Endothelial cell of hepatic sinusoid (primary cell): ENCODE data around the gene DECR2.
"Not testable (repeated sequence)": the region's sequence is repeated elsewhere in the genome, so short reads cannot be mapped to it uniquely, and the experiment has no call there.

ENCODE experiments used
- in situ Hi-C: cut with HindIII; loops from 2 replicates; pipeline ENCODE4 v1.10.0; 2017; ENCODE audit warnings: low sequenced_read_pairs

The DECR2 gene

DNA sequence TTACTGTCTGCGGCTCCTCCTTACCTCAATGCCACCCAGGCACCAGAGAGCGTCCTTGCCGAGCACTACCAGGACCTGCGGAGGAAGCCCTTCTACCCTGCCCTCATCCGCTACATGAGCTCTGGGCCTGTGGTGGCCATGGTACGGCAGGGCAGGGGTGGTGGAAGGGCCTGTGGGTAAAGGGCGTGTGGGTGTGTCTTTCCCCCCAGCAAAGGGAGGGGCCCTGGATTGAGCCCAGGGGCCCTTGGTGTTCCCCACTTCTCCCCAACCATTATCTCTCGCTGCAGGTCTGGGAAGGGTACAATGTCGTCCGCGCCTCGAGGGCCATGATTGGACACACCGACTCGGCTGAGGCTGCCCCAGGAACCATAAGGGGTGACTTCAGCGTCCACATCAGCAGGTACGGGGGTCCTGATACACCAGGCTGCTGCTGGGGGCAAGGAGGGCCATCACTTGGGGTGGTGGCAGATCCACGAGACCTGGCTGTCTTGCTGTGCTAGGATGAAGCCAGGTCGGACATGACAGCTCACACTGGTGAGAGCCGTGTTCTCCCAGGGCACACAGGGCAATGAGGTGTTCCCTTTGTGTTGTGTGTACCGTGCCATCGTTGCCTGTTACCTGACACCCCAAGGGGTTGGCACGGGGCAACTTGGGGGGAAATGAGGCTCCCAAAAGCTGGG, 2.2 kb upstream of the DECR2 start:
- in situ Hi-C loops = no loop called here

DNA sequence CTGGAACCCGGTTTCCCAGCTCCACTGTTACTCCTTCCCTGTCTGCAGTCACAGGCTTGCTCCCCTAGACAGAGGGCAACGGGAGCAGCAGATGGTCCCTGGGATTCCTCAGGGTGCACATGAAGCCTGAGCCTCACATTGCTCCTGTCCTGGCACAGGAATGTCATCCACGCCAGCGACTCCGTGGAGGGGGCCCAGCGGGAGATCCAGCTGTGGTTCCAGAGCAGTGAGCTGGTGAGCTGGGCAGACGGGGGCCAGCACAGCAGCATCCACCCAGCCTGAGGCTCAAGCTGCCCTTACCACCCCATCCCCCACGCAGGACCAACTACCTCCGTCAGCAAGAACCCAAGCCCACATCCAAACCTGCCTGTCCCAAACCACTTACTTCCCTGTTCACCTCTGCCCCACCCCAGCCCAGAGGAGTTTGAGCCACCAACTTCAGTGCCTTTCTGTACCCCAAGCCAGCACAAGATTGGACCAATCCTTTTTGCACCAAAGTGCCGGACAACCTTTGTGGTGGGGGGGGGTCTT, 1.6 kb upstream of the DECR2 start:
- in situ Hi-C loops = no loop called here

DNA sequence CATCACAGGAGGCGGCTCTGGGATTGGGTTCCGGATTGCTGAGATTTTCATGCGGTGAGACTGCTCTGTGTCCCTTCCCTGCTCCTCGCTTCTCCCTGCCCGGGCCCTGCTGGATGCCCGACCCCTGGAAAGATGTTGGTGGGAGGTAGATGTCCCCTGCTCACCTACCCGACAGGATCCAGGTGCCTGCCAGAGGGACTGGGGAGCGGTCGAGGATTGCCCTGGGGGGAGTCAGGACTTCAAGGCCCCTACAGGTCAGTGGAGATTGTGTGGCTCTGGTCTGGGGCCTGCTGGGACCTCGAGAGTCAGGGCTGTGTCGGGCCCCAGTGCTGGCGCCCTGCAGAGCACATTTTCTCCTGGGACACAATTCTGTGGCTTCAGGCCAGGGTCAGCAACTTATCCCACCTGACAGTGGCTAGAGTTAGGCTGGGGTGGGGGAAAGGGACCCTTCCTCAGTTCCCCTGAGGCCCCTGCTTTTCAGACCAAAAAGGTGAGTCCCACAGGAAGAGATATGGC, 3.3 kb downstream of the DECR2 start:
- in situ Hi-C loops = no loop called here

DNA sequence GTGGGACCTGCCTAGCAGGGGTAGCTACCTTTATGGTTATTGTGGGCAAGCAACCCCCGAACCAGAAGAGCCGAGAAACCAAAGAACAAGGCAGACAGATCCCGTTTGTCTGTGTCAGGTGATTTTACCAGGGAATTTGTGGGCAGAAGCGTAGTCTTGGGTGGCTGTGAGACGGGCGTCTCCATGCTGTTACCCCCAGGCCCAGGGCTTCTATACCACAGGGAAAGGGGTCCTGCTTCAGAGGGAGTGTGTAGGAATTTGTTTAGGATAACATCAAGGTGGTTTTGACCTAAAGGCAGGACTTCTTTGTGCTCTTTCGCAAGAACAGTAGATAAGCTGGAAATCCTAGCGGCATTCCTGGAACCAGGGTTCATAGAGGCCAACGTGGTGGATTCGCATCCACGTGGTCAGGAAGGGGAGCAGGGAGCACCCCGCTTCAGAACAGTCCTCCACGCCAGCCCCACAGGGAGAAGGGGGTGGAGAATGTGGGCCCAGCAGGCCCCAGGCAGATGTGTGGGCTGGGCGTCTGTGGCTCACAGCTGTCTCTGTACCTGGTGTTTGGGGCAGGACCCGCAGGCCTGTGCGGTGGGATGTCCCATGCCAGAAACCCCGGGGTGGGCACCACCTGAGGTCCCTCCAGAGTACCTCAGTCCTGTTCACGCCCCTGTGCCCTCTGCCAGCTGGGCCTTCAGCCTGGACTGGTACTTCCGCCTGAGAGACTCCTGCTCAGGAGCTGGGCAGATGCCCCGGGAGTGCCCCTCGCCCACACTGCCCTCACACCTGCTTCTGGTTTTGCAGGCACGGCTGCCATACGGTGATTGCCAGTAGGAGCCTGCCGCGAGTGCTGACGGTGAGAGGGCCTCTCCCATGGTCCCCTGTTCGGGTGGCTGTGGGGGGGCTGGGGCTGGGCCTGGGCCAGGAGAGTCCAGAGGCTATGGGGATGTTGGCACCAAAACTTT, 4.1 kb downstream of the DECR2 start:
- in situ Hi-C loops = no loop called here

DNA sequence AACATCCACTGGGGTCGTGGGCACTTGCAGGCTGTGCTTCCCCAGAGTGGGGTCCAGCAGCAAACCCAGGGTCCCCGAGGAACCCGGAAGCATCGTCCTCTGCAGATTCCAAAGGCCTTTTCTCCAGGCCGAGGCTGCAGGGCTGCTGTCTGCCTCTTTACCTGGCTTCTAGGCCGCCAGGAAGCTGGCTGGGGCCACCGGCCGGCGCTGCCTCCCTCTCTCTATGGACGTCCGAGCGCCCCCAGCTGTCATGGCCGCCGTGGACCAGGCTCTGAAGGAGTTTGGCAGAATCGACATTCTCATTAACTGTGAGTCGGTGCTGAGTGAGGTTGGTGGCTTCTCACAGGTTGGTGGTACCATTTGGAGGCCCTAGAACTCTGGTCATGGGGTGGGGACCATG, 5.6 kb downstream of the DECR2 start:
- in situ Hi-C loops = no loop called here

DNA sequence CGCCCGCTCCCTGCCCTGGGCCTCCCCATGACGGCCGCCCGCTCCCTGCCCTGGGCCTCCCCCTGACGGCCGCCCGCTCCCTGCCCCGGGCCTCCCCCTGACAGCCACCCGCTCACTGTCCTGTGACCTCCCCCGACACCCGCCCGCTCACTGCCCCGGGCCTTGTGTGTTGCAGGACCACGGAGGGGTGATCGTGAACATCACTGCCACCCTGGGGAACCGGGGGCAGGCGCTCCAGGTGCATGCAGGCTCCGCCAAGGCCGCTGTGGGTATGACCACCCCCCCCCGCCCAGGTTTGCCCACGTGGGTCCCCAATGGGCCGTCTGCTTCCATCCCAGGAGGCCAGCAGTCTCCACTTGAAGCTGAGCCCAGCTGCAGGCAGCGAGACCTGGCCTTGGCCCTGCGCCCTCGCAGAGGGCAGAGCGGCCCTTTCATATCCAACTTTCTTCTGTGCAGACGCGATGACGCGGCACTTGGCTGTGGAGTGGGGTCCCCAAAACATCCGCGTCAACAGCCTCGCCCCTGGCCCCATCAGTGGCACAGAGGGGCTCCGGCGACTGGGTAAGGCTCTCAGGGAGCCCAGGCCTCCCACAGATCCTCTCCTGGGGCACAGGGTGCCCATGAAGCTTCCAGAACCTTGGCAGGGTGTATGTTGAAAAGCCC, 9.0 kb downstream of the DECR2 start:
- in situ Hi-C loops = no loop called here

DNA sequence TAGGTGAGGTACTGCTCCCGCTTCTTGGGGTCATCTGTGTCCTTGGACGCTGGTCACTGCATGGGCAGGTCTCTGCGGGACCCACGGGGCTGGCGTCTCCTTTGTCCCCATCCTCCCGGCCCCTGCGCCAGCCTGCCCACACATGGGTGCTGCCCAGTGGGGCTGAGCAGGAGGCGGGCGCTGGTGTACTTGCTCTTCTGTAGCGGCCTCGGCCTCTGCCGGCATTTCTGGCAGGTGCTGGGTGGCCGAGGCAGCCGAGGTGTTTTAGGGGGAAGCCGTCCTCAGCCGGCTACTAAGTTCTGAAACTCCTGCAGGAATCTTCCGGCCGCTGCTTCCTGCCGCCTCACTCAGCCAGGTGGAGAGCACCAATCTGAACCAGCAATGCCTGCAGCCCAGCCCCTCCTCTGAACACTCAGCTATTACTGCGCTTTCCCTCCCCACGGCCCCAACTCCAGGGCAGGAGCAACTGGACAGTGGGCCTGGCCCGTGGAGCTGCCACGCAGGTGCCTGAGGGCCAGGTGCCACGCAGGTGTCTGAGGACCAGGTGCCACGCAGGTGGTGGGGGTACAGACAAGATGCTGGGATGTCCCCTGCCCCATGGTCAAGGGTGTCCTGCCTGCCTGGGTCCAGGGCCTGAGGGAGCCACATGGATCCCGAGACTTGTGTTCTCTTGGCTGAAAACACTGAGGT, 10.0 kb downstream of the DECR2 start:
- in situ Hi-C loops = no loop called here

DNA sequence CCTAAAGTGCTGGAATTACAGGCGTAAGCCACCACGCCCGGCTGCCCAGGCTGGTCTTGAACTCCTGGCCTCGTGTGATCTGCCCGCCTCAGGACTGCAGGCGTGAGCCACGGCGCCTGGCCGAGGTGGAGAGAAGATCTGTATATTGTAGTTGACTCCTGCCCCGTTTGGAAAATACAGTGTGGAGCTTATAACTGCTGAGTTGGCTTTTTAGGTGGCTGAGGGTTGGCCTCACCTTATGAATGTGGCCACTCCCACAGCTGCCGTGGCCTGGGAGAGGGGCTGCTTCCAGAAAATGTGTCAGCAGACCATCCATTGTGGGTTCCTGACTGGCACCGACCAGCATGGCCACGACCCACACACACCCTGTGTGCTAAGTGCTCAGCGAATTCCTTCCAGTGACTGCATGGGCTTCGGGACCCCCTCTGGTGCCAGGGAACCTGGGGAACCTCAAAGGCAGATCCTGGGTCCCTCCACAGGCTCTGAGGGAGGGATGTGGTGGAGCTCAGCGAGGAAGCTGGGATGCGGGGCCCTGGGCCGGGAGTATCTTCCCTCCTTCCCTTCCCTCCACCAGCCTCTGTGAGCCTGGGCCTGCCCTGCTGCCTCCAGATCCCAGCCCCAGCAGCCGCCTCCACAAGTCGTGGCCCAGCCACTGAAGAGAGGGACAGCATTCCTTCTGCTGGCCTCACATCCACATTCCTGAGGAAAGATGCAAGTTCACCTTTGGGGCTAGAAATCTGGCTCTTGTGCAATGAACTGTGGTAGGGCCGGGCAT, 12.9 kb downstream of the DECR2 start:
- in situ Hi-C loops = no loop called here

DNA sequence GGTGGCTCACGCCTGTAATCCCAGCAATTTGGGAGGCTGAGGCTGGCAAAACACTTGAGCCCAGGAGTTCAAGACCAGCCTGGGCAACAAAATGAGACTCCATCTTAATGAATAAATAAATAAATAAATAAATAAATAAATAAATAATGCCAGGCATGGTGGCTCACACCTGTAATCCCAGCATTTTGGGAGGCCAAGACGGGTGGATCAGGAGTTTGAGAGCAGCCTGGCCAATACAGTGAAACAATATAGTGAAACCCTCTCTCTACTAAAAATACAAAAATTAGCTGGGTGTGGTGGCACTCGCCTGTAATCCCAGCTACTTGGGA, 13.4 kb downstream of the DECR2 start:
- in situ Hi-C loops = not testable (repeated sequence)

DNA sequence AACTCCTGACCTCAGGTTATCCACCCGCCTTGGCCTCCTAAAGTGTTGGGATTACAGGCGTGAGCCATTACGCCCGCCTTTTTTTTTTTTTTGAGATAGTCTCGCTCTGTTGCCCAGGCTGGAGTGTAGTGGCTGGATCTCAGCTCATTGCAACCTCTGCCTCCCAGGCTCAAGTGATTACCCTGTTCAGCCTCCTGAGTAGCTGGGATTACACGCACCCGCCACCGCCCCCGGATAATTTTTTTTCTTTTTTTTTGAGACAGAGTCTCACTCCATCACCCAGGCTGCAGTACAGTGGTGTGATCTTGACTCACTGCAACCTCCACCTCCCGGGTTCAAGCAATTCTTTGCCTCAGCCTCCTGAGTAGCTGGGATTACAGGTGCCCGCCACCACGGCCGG, 20.5 kb downstream of the DECR2 start:
- in situ Hi-C loops = not testable (repeated sequence)

DNA sequence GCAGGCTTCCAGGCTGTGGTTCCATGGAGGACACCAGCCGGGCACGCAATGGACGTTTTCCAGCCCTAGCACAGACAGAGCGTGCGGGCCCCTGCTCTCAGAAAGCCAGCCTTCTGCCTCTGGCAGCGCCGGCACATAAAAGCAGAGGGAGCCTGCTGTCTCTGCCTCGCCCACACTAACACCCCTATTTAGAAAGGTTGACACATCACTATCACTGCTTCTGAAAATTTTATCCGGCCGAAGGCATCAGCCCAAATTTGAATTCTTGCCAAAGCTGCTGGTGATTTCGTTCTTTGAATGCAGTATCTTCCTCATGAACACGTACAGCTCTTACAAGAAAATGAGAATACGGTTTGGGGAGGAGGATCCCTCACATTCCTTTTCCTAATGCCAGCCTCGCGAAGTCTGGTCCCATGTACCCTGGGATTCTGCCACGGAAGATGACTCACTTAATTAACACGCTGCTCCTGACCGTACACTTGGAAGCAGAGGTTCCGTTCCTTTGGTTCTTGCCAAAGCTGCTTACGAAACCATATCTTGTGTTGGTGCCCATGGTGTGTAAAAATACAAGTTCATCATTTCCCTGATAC, 22.4 kb downstream of the DECR2 start:
- in situ Hi-C loops = no loop called here

DNA sequence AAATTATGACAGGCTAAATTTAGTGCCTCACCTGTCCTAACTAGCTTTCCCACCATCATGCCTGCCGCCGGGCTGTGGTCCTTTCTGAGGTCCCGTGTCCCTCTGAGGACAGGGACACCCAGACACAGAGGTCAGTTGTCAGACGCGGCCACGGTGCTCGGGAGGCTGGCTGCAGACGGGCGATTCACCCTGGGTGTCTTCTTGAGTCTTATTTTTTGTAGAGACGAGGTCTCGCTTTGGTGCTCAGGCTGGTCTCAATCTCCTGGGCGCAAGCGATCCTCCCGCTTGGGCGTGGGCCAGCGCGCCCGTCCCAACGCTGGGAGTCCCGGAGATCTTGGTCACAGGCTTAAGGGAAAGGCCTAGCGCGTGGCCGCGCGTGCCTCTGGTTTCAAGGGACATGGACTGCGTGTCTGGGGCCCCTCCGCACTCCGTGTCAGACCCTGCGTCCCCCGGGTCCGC, 23.0 kb downstream of the DECR2 start:
- in situ Hi-C loops = no loop called here

DNA sequence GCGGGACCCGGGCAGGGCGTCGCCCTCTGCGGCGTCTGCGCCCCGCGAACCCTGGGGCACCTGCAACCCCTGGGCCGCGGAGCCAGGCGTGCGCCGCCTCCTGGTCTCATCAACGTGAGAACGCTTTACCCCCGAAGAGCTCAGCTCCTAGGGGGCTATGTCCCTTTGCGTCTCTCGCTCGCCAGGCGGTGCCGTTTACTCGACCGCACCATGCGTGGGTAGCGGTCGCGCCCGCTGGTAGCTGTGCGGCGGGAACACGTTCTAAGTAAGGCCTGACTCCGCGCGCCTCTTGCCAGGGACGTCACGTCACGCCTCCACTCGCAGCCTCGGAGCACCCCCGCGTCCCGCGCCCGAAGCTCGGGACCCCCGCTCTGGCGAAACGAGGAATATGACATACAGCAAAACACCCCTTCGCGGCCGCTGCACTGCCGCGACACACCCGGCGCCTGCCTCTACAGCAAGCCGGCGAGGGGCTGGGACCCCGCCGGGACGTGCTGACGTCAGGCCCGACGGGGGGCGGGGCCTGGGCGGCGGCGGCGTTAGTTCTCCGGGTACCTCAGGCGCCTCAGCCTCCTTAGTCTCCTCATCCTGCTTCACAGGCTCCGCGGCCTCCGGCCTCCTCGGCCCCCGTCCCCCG, 23.5 kb downstream of the DECR2 start, which contains the start of gene RAB11FIP3:
Gene RAB11FIP3 (plus strand): TSS at position 568 of the 637 bp plus-strand sequence. CDS start 358 bp downstream, outside the sequence.
- in situ Hi-C loops = no loop called here

DNA sequence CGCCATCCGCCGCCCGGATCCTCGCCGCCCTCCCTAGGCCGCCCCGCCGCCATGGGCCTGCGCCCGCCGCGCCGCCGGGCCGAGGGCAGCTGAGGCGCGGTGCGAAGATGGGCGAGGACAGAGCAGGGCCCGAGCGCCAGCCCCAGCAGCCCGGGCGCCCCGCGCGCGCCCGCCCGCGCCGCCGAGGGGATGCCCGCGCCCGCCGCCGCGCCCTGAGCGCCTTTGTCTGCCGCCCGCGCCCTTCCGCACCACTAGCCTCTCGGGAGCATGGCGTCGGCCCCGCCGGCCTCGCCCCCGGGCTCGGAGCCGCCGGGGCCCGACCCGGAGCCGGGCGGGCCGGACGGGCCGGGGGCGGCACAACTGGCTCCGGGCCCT, 24.0 kb downstream of the DECR2 start:
- in situ Hi-C loops = no loop called here

DNA sequence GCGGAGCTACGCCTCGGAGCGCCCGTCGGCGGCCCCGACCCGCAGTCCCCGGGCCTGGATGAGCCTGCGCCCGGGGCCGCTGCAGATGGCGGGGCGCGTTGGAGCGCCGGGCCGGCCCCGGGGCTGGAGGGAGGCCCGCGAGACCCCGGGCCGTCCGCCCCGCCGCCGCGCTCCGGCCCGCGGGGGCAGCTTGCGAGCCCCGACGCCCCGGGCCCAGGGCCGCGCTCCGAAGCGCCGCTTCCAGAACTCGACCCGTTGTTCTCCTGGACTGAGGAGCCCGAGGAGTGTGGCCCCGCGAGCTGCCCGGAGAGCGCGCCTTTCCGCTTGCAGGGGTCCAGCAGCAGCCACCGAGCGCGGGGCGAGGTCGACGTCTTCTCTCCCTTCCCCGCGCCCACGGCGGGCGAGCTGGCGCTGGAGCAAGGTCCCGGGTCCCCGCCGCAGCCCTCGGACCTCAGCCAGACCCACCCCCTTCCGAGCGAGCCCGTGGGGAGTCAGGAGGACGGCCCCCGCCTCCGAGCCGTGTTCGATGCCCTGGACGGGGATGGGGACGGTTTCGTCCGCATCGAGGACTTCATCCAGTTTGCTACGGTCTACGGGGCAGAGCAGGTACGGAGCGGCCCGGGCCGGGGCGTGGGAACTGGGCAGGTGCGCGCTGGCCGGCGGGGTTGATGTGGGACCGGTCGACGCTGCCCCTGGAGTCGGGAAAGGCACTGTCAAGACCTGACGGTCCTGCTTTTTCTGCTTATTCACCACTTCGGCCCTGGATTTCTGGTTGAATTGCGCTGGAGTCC, 24.6 kb downstream of the DECR2 start:
- in situ Hi-C loops = no loop called here

DNA sequence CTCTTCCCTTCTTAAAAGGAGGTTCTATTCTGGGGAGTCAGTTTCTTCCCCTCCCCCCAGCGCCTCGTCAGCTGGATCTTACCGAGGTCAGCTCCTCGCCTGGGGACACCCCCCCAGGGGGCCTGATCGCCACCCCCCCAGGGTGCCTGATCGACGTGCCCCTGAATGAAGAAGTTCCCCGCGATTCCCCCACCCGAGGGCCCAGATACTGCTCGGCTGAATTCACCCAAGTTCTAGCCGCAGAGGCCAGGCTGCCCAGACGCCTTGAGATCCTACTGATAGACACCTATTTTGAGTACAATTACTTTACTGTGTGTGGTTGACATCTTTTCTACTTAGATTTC, 25.2 kb downstream of the DECR2 start:
- in situ Hi-C loops = no loop called here

DNA sequence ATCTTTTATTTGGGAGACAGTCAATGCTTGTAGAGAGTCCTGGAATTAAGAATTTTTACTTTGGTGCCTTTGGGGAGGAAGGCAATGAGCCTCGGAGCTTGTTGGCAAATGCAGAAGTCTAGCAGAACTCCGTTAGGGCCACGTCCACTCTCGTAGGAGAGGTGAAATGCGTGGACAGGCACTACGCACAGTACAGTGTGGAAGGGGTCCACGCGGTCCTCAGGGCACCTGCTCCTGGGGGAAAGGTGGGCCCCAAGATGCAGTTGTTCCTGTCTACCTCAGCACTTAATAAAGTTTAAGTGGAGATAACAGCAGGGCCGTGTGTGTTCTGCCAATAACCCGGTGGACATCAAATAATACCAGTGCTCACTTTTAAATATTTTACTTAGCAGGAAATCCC, 25.6 kb downstream of the DECR2 start:
- in situ Hi-C loops = no loop called here

DNA sequence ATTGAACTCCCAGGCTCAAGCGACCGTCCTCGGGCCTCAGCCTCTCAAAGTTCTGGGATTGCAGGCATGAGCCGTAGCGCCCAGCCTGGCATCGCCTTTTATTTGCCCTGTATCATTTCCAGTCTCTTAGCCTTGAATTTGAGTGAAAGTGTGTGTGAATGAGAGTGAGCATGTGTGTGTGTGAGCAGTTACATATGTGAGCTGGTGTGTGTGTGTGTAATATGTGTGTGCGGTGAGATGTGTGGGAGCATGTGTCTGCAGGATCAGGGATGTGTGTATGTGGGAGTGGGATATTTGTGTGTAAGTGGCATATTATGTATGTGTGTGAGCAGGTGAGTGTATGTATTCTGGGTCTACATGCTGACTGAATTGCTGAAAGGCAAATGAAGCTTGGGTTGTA, 29.2 kb downstream of the DECR2 start:
- in situ Hi-C loops = no loop called here
